Trophoblast cell (in vitro differentiated cells and primary cell): ENCODE measurements around the gene OR2F1.

Source experiments
- DNase-seq, 2 donors: peaks; one replicate each; pipeline ENCODE4 v3.0.0-alpha.2; 2016
- H2AFZ ChIP-seq: 2 replicates; pipeline ENCODE4 v1.6.1; 2013; ENCODE audit warnings: low read length, moderate library complexity, mild to moderate bottlenecking; ENCODE audit not compliant: insufficient read depth, poor library complexity
- H2AK5ac ChIP-seq: 2 replicates; pipeline ENCODE4 v1.6.1; 2013; ENCODE audit warnings: mild to moderate bottlenecking, low read length
- H2BK120ac ChIP-seq: 2 replicates; pipeline ENCODE4 v1.6.1; 2013; ENCODE audit warnings: low read length, mild to moderate bottlenecking, moderate library complexity; ENCODE audit not compliant: insufficient read depth, poor library complexity
- H2BK12ac ChIP-seq: 2 replicates; pipeline ENCODE4 v1.6.1; 2013; ENCODE audit warnings: mild to moderate bottlenecking, low read length, moderate library complexity
- H2BK5ac ChIP-seq: 2 replicates; pipeline ENCODE4 v1.6.1; 2013; ENCODE audit warnings: low read length, low read depth, moderate library complexity, mild to moderate bottlenecking; ENCODE audit not compliant: poor library complexity
- H3K14ac ChIP-seq: 2 replicates; pipeline ENCODE4 v1.6.1; 2013; ENCODE audit warnings: mild to moderate bottlenecking, low read length
- H3K18ac ChIP-seq: 2 replicates; pipeline ENCODE4 v1.6.1; 2013; ENCODE audit warnings: mild to moderate bottlenecking, low read length
- H3K23ac ChIP-seq: 2 replicates; pipeline ENCODE4 v1.6.1; 2013; ENCODE audit warnings: low read length
- H3K27ac ChIP-seq: 2 replicates; pipeline ENCODE4 v1.5.1; 2013; ENCODE audit warnings: low read depth, mild to moderate bottlenecking, inconsistent platforms, low read length, moderate library complexity
- H3K27me3 ChIP-seq: 2 replicates; pipeline ENCODE4 v1.6.1; 2013; ENCODE audit warnings: inconsistent platforms, mild to moderate bottlenecking, low read length, moderate library complexity; ENCODE audit not compliant: insufficient read depth
- H3K36me3 ChIP-seq, 2 experiments: 1 replicate in 1 of 2; 2 replicates in 1 of 2; pipeline ENCODE4 v1.6.1; 2013; ENCODE audit warnings: low read length in 2 of 2, mild to moderate bottlenecking in 2 of 2, moderate library complexity in 1 of 2; ENCODE audit not compliant: insufficient read depth in 2 of 2, control insufficient read depth in 1 of 2
- H3K4ac ChIP-seq: 2 replicates; pipeline ENCODE4 v1.6.1; 2013; ENCODE audit warnings: low read depth, mild to moderate bottlenecking, low read length, moderate library complexity
- H3K4me1 ChIP-seq, 2 experiments: 1 replicate in 1 of 2; 2 replicates in 1 of 2; pipeline ENCODE4 v1.6.1; 2013; ENCODE audit warnings: low read length in 2 of 2, mild to moderate bottlenecking in 2 of 2, moderate library complexity in 1 of 2; ENCODE audit not compliant: insufficient read depth in 2 of 2, control insufficient read depth in 1 of 2
- H3K4me2 ChIP-seq: 2 replicates; pipeline ENCODE4 v1.6.1; 2013; ENCODE audit warnings: inconsistent platforms, mild to moderate bottlenecking, low read length, moderate library complexity
- H3K4me3 ChIP-seq: 2 replicates; pipeline ENCODE4 v1.5.1; 2013; ENCODE audit warnings: mild to moderate bottlenecking, low read depth, low read length, inconsistent platforms
- H3K79me1 ChIP-seq: one replicate; pipeline ENCODE4 v1.6.1; 2013; ENCODE audit warnings: low read length
- H3K79me2 ChIP-seq: 2 replicates; pipeline ENCODE4 v1.6.1; 2013; ENCODE audit warnings: low read length, mild to moderate bottlenecking; ENCODE audit not compliant: control insufficient read depth, insufficient read depth, poor library complexity
- H3K9ac ChIP-seq: 2 replicates; pipeline ENCODE4 v1.6.1; 2013; ENCODE audit warnings: mild to moderate bottlenecking, low read length
- H3K9me3 ChIP-seq: 2 replicates; pipeline ENCODE4 v1.6.1; 2013; ENCODE audit warnings: low read depth, mild to moderate bottlenecking, control low read depth, inconsistent platforms, low read length; ENCODE audit not compliant: insufficient read depth
- H4K12ac ChIP-seq: 2 replicates; pipeline ENCODE4 v1.6.1; 2013; ENCODE audit warnings: low read depth, mild to moderate bottlenecking, low read length, moderate library complexity
- H4K8ac ChIP-seq: 2 replicates; pipeline ENCODE4 v1.6.1; 2013; ENCODE audit warnings: low read depth, mild to moderate bottlenecking, low read length, moderate library complexity
- H4K91ac ChIP-seq: one replicate; pipeline ENCODE4 v1.6.1; 2013; ENCODE audit warnings: low read depth, mild to moderate bottlenecking, low read length, moderate library complexity
- WGBS: extraction: QIAGEN DNeasy Blood & Tissue Kit; methylation state at CpG from one replicate; pipeline ENCODE4 v1.1.7; 2013; ENCODE audit warnings: missing lambda C conversion rate; ENCODE audit not compliant: insufficient read length, insufficient coverage; ENCODE audit errors: extremely low coverage; 5-methylcytosine and 5-hydroxymethylcytosine counted together

OR2F1 gene

DNA sequence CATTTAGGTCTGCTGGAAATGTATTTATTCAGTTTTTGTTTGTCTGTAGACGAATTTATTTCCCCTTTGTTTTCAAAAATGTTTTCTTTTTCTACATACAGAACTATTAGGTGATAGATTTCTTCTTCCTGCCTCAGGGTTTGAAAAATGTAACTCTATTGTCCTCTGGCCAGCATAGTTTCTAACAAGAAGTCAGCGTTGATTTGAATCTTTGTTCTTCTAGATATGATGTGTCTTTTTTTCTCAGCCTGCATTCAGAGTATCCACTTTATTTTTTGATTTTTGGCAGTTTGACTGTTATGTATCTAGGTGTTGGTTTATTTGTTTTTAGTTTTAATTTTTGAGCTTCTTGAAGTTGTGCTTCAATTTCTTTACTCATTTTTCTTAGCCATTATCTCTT lies 7.5 kb upstream of the OR2F1 start:
- Histone ChIP-seq H2AK5ac (no peak overlapping the region), H3K79me1 (no peaks in the 10 kb centered on the region), H3K36me3 (no peaks in the 10 kb centered on the region), H3K9me3 (no peaks in the 10 kb centered on the region), H2AFZ (no peak overlapping the region), H3K9ac (no peak overlapping the region), H3K4me2 (no peak overlapping the region), H4K8ac (no peak overlapping the region), H3K18ac (no peak overlapping the region), H4K12ac (no peak overlapping the region), H3K23ac (no peak overlapping the region), H3K27me3 (no peaks in the 10 kb centered on the region), H3K79me2 (no peaks in the 10 kb centered on the region), H2BK5ac (no peak overlapping the region), H3K4me3 (no peak overlapping the region), H2BK120ac (no peak overlapping the region), H2BK12ac (no peak overlapping the region), H4K91ac (no peak overlapping the region), H3K14ac (no peak overlapping the region), H3K4me1 (no peaks in the 10 kb centered on the region), H3K27ac (no peak overlapping the region), H3K4ac (no peak overlapping the region)
- WGBS = no CpG with 5 or more reads among the region's 2 CpGs
- DNase-seq = no peak

DNA sequence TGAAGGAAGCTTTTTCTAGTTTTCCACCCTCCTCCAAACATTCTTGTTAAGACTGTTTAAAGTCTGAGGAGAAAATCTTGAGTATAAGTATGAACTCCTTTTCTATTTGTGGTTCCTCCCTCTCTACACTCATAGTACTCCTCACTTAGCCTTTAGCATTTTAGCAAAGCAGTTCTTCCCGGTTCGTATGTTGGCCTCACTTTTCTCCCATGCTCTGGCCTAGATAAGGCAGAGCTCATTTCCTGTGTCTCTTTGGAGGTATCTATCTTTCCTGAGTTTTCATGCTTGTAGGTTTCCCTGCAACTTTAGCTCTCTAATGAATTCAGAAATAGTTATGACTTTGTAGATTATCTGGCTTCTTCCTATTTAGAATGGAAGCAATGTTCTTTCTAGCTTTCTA lies 5.9 kb upstream of the OR2F1 start:
- Histone ChIP-seq H3K4me3 (no peak overlapping the region), H3K79me1 (no peaks in the 10 kb centered on the region), H4K8ac (no peak overlapping the region), H2AK5ac (no peak overlapping the region), H3K79me2 (no peaks in the 10 kb centered on the region), H3K4me1 (no peaks in the 10 kb centered on the region), H4K12ac (no peak overlapping the region), H3K27me3 (no peaks in the 10 kb centered on the region), H3K4me2 (no peak overlapping the region), H2BK12ac (no peak overlapping the region), H3K9ac (no peak overlapping the region), H3K23ac (no peak overlapping the region), H3K18ac (no peak overlapping the region), H3K14ac (no peak overlapping the region), H3K9me3 (no peaks in the 10 kb centered on the region), H3K4ac (no peak overlapping the region), H3K27ac (no peak overlapping the region), H2BK5ac (no peak overlapping the region), H2AFZ (no peak overlapping the region), H4K91ac (no peak overlapping the region), H2BK120ac (no peak overlapping the region), H3K36me3 (no peaks in the 10 kb centered on the region)
- DNase-seq = no peak
- no CpG with 5 or more reads among the region's 2 CpGs for WGBS

DNA sequence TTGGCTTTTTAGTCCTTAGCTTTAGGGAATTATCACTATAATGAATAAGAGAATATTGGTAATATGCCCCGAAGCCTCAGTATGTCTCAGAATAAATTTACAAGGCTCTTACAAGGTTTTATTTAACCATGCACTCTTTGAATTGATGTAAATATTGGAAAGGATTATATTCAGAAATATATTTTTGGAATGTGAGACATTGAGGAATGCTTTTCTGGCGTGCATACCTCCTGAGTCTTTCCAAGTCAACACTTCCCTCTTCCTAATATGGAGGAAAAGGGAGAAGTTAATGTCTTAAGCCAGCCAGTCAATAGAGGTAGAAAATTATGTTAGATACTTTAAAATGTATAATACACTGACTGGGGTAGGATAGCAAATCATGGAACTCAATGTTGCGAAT lies 1.2 kb upstream of the OR2F1 start:
- H4K91ac ChIP-seq = no peak overlapping the region
- H3K27me3 ChIP-seq = no peaks in the 10 kb centered on the region
- H3K4ac ChIP-seq = no peak overlapping the region
- no peak overlapping the region for H4K12ac ChIP-seq
- no peaks in the 10 kb centered on the region for H3K9me3 ChIP-seq
- no peak overlapping the region for H2BK12ac ChIP-seq
- WGBS = no CpG with 5 or more reads among the region's 3 CpGs
- no peak overlapping the region for H3K4me2 ChIP-seq
- H3K18ac ChIP-seq = no peak overlapping the region
- H3K27ac ChIP-seq = no peak overlapping the region
- H3K79me2 ChIP-seq = no peaks in the 10 kb centered on the region
- H2BK5ac ChIP-seq = no peak overlapping the region
- no peak overlapping the region for H2AK5ac ChIP-seq
- H3K9ac ChIP-seq = no peak overlapping the region
- no peaks in the 10 kb centered on the region for H3K4me1 ChIP-seq
- no peaks in the 10 kb centered on the region for H3K79me1 ChIP-seq
- no peak for DNase-seq
- H3K36me3 ChIP-seq = no peaks in the 10 kb centered on the region
- H2AFZ ChIP-seq = no peak overlapping the region
- H2BK120ac ChIP-seq = no peak overlapping the region
- no peak overlapping the region for H3K23ac ChIP-seq
- H3K14ac ChIP-seq = no peak overlapping the region
- H4K8ac ChIP-seq = no peak overlapping the region
- no peak overlapping the region for H3K4me3 ChIP-seq

DNA sequence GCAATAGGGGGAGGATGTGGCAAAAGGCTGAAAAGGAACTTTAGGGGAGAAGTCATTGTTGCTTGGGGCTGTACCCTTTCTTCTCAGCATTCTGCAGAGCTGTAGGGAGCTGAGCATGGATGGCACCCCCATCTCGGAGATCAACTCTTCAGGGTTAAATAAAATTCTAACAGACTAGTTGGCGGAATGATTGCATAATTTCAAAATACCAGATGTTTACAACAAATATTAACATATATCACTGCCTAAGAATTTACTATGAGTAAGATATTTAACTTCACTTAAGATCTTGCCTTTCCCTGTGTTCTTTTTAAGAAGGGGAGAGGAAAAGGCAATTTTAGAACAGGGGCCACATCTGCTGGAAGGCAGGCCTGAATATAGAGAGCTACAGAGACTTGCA lies 509 bp upstream of the OR2F1 start:
- H3K36me3 ChIP-seq = no peaks in the 10 kb centered on the region
- H2BK5ac ChIP-seq = no peak overlapping the region
- no peak overlapping the region for H4K91ac ChIP-seq
- no peak overlapping the region for H2BK120ac ChIP-seq
- H3K27me3 ChIP-seq = no peaks in the 10 kb centered on the region
- no peak overlapping the region for H4K8ac ChIP-seq
- H3K4ac ChIP-seq = no peak overlapping the region
- no peak for DNase-seq
- no peak overlapping the region for H3K4me2 ChIP-seq
- WGBS = no CpG with 5 or more reads among the region's 2 CpGs
- no peak overlapping the region for H3K14ac ChIP-seq
- no peaks in the 10 kb centered on the region for H3K79me1 ChIP-seq
- no peak overlapping the region for H3K18ac ChIP-seq
- H3K4me1 ChIP-seq = no peaks in the 10 kb centered on the region
- H2BK12ac ChIP-seq = no peak overlapping the region
- H3K27ac ChIP-seq = no peak overlapping the region
- no peak overlapping the region for H3K9ac ChIP-seq
- H3K9me3 ChIP-seq = no peaks in the 10 kb centered on the region
- no peak overlapping the region for H2AK5ac ChIP-seq
- H3K4me3 ChIP-seq = no peak overlapping the region
- no peaks in the 10 kb centered on the region for H3K79me2 ChIP-seq
- no peak overlapping the region for H2AFZ ChIP-seq
- no peak overlapping the region for H3K23ac ChIP-seq
- no peak overlapping the region for H4K12ac ChIP-seq
